Loucy (cell line): ENCODE measurements around the gene IRF7.

Source experiments
- H2AFZ ChIP-seq: fragments of 200-600 bp; sonication (generic); 2 replicates; pipeline ENCODE4 v1.6.0; 2016; ENCODE audit warnings: antibody characterized with exemption, mild to moderate bottlenecking, low read length, moderate library complexity
- H3F3A ChIP-seq: fragments of 200-600 bp; 2 replicates; pipeline ENCODE4 v1.6.0; 2016; ENCODE audit warnings: antibody characterized with exemption, low read depth, mild to moderate bottlenecking
- H3K27me3 ChIP-seq: fragments of 200-600 bp; sonication (generic); 2 replicates; pipeline ENCODE4 v1.6.1; 2014; ENCODE audit warnings: low read length, mild to moderate bottlenecking; ENCODE audit not compliant: insufficient read depth, poor library complexity, severe bottlenecking
- H3K36me3 ChIP-seq: fragments of 200-600 bp; sonication (generic); 2 replicates; pipeline ENCODE4 v1.6.1; 2016; ENCODE audit warnings: low read length; ENCODE audit not compliant: insufficient read depth
- H3K4me1 ChIP-seq: fragments of 200-600 bp; sonication (generic); 2 replicates; pipeline ENCODE4 v1.5.1; 2014; ENCODE audit warnings: low read length, mild to moderate bottlenecking; ENCODE audit not compliant: insufficient read depth, poor library complexity, severe bottlenecking
- H3K4me2 ChIP-seq: fragments of 200-600 bp; sonication (generic); 2 replicates; pipeline ENCODE4 v1.6.0; 2014; ENCODE audit warnings: antibody characterized with exemption, low read length, low read depth, mild to moderate bottlenecking; ENCODE audit not compliant: poor library complexity, severe bottlenecking
- H3K4me3 ChIP-seq: fragments of 200-600 bp; sonication (generic); 2 replicates; pipeline ENCODE4 v1.5.1; 2014; ENCODE audit warnings: low read length, mild to moderate bottlenecking, mixed read lengths; ENCODE audit not compliant: poor library complexity, severe bottlenecking
- H3K79me2 ChIP-seq: fragments of 200-600 bp; sonication (generic); 2 replicates; pipeline ENCODE4 v1.6.1; 2014; ENCODE audit warnings: low read length; ENCODE audit not compliant: insufficient read depth
- H3K9ac ChIP-seq: fragments of 200-600 bp; sonication (generic); 2 replicates; pipeline ENCODE4 v1.6.0; 2014; ENCODE audit warnings: mild to moderate bottlenecking, low read depth, low read length, moderate library complexity; ENCODE audit not compliant: poor library complexity, severe bottlenecking
- H3K9me2 ChIP-seq: fragments of 200-600 bp; sonication (generic); replicated peaks from 2 replicates; pipeline ENCODE4 v1.6.1; 2016; ENCODE audit warnings: low read depth, low read length, mixed read lengths
- H3K9me3 ChIP-seq: fragments of 200-600 bp; sonication (generic); 2 replicates; pipeline ENCODE4 v1.6.1; 2014; ENCODE audit warnings: mild to moderate bottlenecking, antibody characterized with exemption, low read length, low read depth; ENCODE audit not compliant: insufficient read depth
- H4K20me1 ChIP-seq: fragments of 200-600 bp; sonication (generic); 2 replicates; pipeline ENCODE4 v1.6.0; 2014; ENCODE audit warnings: antibody characterized with exemption, low read length, mild to moderate bottlenecking; ENCODE audit not compliant: insufficient read depth, poor library complexity, severe bottlenecking
- EZH2phosphoT487 ChIP-seq: fragments of 200-600 bp; IDR thresholded peaks from 2 replicates; pipeline ENCODE4 v1.6.1; 2018; ENCODE audit warnings: antibody characterized with exemption, mild to moderate bottlenecking, moderate library complexity, borderline replicate concordance
- TF ChIP-seq, protein P1 (sequence below): fragments of 200-600 bp; sonication (generic); conservative IDR thresholded peaks from 2 replicates; pipeline ENCODE4 v1.5.1; 2014; ENCODE audit warnings: mild to moderate bottlenecking, antibody characterized with exemption, low read length

IRF7 gene

GRCh38 chr11:579830-580601, 35.7 kb downstream of the IRF7 start:
- H3K4me3 ChIP-seq: peak overlapping the region; percentile 93
- no peaks in the 10 kb centered on the region for H3K27me3 ChIP-seq
- H3F3A ChIP-seq: no peaks in the 10 kb centered on the region
- no peaks in the 10 kb centered on the region for H3K9me3 ChIP-seq
- peak overlapping the region; percentile 100 for H3K4me2 ChIP-seq
- TF ChIP-seq, protein P1, sequence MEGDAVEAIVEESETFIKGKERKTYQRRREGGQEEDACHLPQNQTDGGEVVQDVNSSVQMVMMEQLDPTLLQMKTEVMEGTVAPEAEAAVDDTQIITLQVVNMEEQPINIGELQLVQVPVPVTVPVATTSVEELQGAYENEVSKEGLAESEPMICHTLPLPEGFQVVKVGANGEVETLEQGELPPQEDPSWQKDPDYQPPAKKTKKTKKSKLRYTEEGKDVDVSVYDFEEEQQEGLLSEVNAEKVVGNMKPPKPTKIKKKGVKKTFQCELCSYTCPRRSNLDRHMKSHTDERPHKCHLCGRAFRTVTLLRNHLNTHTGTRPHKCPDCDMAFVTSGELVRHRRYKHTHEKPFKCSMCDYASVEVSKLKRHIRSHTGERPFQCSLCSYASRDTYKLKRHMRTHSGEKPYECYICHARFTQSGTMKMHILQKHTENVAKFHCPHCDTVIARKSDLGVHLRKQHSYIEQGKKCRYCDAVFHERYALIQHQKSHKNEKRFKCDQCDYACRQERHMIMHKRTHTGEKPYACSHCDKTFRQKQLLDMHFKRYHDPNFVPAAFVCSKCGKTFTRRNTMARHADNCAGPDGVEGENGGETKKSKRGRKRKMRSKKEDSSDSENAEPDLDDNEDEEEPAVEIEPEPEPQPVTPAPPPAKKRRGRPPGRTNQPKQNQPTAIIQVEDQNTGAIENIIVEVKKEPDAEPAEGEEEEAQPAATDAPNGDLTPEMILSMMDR: no peak
- TF ChIP-seq EZH2phosphoT487: no peak
- peaks cover 35% of the 10 kb centered on the region for H3K4me1 ChIP-seq
- H2AFZ ChIP-seq: no peak overlapping the region
- H4K20me1 ChIP-seq: peaks cover 68% of the 10 kb centered on the region
- H3K36me3 ChIP-seq: peaks cover 30% of the 10 kb centered on the region; the same call in 1 of the 2 replicates
- peak overlapping the region; percentile 97 for H3K9ac ChIP-seq
- no peaks in the 10 kb centered on the region for H3K9me2 ChIP-seq
- peaks cover 81% of the 10 kb centered on the region for H3K79me2 ChIP-seq

DNA sequence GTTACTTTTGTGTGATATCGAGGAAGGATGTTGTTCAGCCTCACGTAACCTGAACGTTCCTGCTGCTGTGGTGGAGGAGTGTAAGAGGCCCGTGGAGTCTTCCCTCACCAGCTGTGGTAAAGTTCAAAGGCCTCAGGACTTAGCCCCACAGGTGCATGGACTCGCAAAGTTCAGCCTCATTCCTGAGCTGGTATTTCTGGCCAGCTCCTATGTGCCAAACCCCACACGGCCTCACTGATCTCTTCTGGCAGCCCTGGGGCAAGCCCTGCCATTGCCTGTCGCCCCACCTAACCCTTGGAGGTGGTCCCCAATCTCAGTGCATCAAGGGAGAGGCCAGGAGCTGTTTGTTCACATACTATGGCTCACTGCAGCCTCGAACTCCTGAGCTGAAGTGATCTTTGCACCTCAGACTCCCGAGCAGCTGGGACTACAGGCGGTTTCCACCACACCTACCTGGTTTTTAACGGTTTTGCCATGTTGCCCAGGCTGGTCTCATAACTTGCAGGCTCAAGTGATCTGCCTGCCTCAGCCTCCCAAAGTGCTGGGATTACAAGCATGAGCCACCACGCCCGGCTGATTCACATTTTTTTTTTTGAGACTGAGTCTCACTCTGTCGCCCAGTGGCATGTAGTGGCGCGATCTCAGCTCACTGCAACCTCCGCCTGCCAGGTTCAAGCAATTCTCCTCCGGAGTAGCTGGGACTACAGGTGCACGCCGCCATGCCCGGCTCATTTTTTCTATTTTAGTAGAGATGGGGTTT, 37.3 kb downstream of the IRF7 start:
- peak overlapping the region; percentile 97 for H3K9ac ChIP-seq
- H3F3A ChIP-seq: no peaks in the 10 kb centered on the region
- peaks cover 35% of the 10 kb centered on the region for H3K4me1 ChIP-seq
- H3K9me2 ChIP-seq: no peaks in the 10 kb centered on the region
- peaks cover 67% of the 10 kb centered on the region for H3K79me2 ChIP-seq
- no peak for TF ChIP-seq EZH2phosphoT487
- TF ChIP-seq, protein P1: no peak
- peak overlapping the region; percentile 93 for H3K4me3 ChIP-seq
- H3K27me3 ChIP-seq: no peaks in the 10 kb centered on the region
- peaks cover 15% of the 10 kb centered on the region; the same call in 1 of the 2 replicates for H3K36me3 ChIP-seq
- H2AFZ ChIP-seq: no peak overlapping the region
- peaks cover 59% of the 10 kb centered on the region for H4K20me1 ChIP-seq
- no peaks in the 10 kb centered on the region for H3K9me3 ChIP-seq
- H3K4me2 ChIP-seq: peak overlapping the region; percentile 100

DNA sequence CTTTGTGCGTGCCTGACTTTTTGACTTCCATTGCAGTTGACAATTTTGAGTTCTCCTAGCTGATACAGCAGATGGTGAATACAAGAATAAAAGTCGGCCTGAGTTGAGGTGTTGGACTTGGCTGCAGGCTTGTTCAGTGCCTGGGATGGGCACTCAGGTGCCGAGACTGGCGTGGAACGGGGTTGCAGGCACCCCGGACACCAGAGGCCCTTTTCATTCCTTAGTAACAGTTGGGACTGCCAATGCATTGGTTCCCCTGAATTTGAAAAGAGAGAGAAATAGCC, 38.2 kb downstream of the IRF7 start:
- peaks cover 11% of the 10 kb centered on the region; the same call in 1 of the 2 replicates for H3K36me3 ChIP-seq
- H3K9ac ChIP-seq: peak overlapping the region; percentile 97
- H3K4me2 ChIP-seq: peak overlapping the region; percentile 100
- peak overlapping the region; percentile 93 for H3K4me3 ChIP-seq
- H3K27me3 ChIP-seq: no peaks in the 10 kb centered on the region
- H3K79me2 ChIP-seq: peaks cover 60% of the 10 kb centered on the region
- no peaks in the 10 kb centered on the region for H3F3A ChIP-seq
- H3K9me3 ChIP-seq: no peaks in the 10 kb centered on the region
- peaks cover 56% of the 10 kb centered on the region for H4K20me1 ChIP-seq
- no peak overlapping the region for H2AFZ ChIP-seq
- peaks cover 35% of the 10 kb centered on the region for H3K4me1 ChIP-seq
- TF ChIP-seq, protein P1: no peak
- no peak for TF ChIP-seq EZH2phosphoT487
- no peaks in the 10 kb centered on the region for H3K9me2 ChIP-seq
